K562 (cell line): ENCODE results near the gene ACAP3. TPM values are rescaled to one million over a fixed set of nuclear protein-coding genes. Genes with fewer than 3 reads are reported as not detected.

Experiments used
- BRF1 ChIP-seq: IDR thresholded peaks from 3 replicates; pipeline ENCODE4 v1.6.1; 2011; ENCODE audit warnings: borderline replicate concordance, mild to moderate bottlenecking; ENCODE audit not compliant: insufficient read length; ENCODE audit errors: extremely low read depth
- CBX1 ChIP-seq: sonication (generic); IDR thresholded peaks from 2 replicates; pipeline ENCODE4 v1.6.1; 2016; ENCODE audit warnings: antibody characterized with exemption, low read depth, mild to moderate bottlenecking
- EGR1 ChIP-seq: fragments of 450-650 bp; conservative IDR thresholded peaks from 2 replicates; pipeline ENCODE4 v1.6.1; 2017; ENCODE audit warnings: mild to moderate bottlenecking
- KLF1 ChIP-seq: fragments of 450-650 bp; IDR thresholded peaks from 2 replicates; pipeline ENCODE4 v1.6.1; 2016; ENCODE audit warnings: missing genetic modification characterization, missing compliant biosample characterization
- MTA3 ChIP-seq: fragments of 450-650 bp; formaldehyde crosslinking; IDR thresholded peaks from 2 replicates; pipeline ENCODE4 v1.6.1; 2017; ENCODE audit warnings: mild to moderate bottlenecking, borderline replicate concordance
- POLR2G ChIP-seq: fragments of 200-400 bp; formaldehyde crosslinking; IDR thresholded peaks from 2 replicates; pipeline ENCODE4 v1.6.1; 2017; ENCODE audit warnings: low read depth, mild to moderate bottlenecking, antibody characterized with exemption, low read length, moderate library complexity
- SAFB ChIP-seq: fragments of 200-400 bp; formaldehyde crosslinking; IDR thresholded peaks from 2 replicates; pipeline ENCODE4 v1.6.1; 2017; ENCODE audit warnings: low read depth, low read length, borderline replicate concordance
- SRSF9 ChIP-seq: fragments of 200-400 bp; formaldehyde crosslinking; IDR thresholded peaks from 2 replicates; pipeline ENCODE4 v1.6.1; 2017; ENCODE audit warnings: low read depth, low read length, borderline replicate concordance
- STAT5A ChIP-seq: IDR thresholded peaks from 2 replicates; pipeline ENCODE4 v1.6.1; 2012; ENCODE audit warnings: low read length, inconsistent platforms, borderline replicate concordance
- TBL1XR1 ChIP-seq, 2 experiments: IDR thresholded peaks; 2 replicates each; pipeline ENCODE4 v1.6.1; 2012; ENCODE audit warnings: improper control_type of control experiment in 2 of 2, low read length in 2 of 2, mild to moderate bottlenecking in 1 of 2
- YY1 ChIP-seq, 3 experiments: IDR thresholded peaks; 2 replicates each; pipeline ENCODE4 v1.6.1; 2011; ENCODE audit warnings: low read length in 2 of 3, mild to moderate bottlenecking in 2 of 3, moderate library complexity in 2 of 3, borderline replicate concordance in 1 of 3, control low read depth in 1 of 3, low read depth in 1 of 3; ENCODE audit not compliant: insufficient read depth in 3 of 3, insufficient replicate concordance in 2 of 3, control insufficient read depth in 1 of 3, insufficient read length in 1 of 3; ENCODE audit errors: extremely low read depth in 1 of 3
- ZNF263 ChIP-seq: sonication (generic); formaldehyde crosslinking; IDR thresholded peaks from 2 replicates; pipeline ENCODE4 v1.8.0; 2022; ENCODE audit warnings: mild to moderate bottlenecking, missing genetic modification reagents, borderline replicate concordance
- ZNF75A ChIP-seq: fragments of 450-650 bp; formaldehyde crosslinking; IDR thresholded peaks from 2 replicates; pipeline ENCODE4 v1.4.0; 2020; ENCODE audit warnings: mild to moderate bottlenecking
- polyA plus RNA-seq, 8 experiments: library from polyadenylated mRNA; depleted of rRNA in 4 of 8; stranded (reverse) in 5 of 8; unstranded in 3 of 8; fragments of >200 nt; fragmentation: Nextera tagmentation in 2 of 8; fragmentation: Illumina TruSeq in 1 of 8; extraction: Ambion mirVana in 2 of 8; extraction: Trizol in 1 of 8; gene quantifications; 2 replicates each; pipeline versions ENCODE4 v1.2.1 to v1.2.3, GENCODE V29; 2011 to 2014; ENCODE audit warnings: inconsistent platforms in 1 of 8, missing spikeins in 1 of 8
- total RNA-seq, 7 experiments: library from RNA; depleted of rRNA in 6 of 7; stranded (reverse); fragments of >200 nt in 6 of 7; fragmentation: Illumina TruSeq in 2 of 7; extraction: Trizol in 2 of 7; gene quantifications; 2 replicates each; pipeline versions ENCODE4 v1.2.1 to v1.2.3, GENCODE V29; 2011 to 2021; ENCODE audit warnings: low replicate concordance in 1 of 7
- TF ChIP-seq, protein P1 (sequence below): fragments of 250-450 bp; sonication (Bioruptor Pico); IDR thresholded peaks from 2 replicates; pipeline ENCODE4 v1.4.0; 2020; ENCODE audit warnings: mild to moderate bottlenecking, moderate library complexity
- TF ChIP-seq, protein P2 (sequence below), 2 experiments: IDR thresholded peaks; 2 replicates each; pipeline ENCODE4 v1.6.1; 2012; ENCODE audit warnings: improper control_type of control experiment in 2 of 2, low read depth in 2 of 2, low read length in 2 of 2, borderline replicate concordance in 1 of 2
- TF ChIP-seq, protein P3 (sequence below), 2 experiments: fragments of 250-450 bp in 1 of 2; fragments of 450-650 bp in 1 of 2; sonication (Bioruptor Pico) in 1 of 2; IDR thresholded peaks; 2 replicates each; pipeline versions ENCODE4 v1.6.1 to v1.8.0; 2016 to 2021; ENCODE audit warnings: mild to moderate bottlenecking in 2 of 2, moderate library complexity in 2 of 2, missing compliant biosample characterization in 1 of 2, missing genetic modification characterization in 1 of 2
- TF ChIP-seq, protein P4 (sequence below): sonication (generic); formaldehyde crosslinking; IDR thresholded peaks from 2 replicates; pipeline ENCODE4 v1.8.1; 2023; ENCODE audit warnings: mild to moderate bottlenecking, missing genetic modification reagents

ACAP3 gene
- total and polyA plus RNA-seq, 9 of the 15 experiments (the other 6 are each of a cell fraction or from before 2014, with no cell fraction given): 0.01 to 49.0 (median 12.0) TPM

- TF ChIP-seq YY1 (IDR thresholded peaks at IDR 0.05; ENCODE audit: borderline replicate concordance in 1 of 3, control insufficient read depth in 1 of 3, extremely low read depth in 1 of 3, insufficient read depth in 3 of 3, insufficient read length in 1 of 3, insufficient replicate concordance in 2 of 3, low read depth in 1 of 3, low read length in 2 of 3): peak in 1 of 3 experiments; percentile 58
- no peak for TF ChIP-seq CBX1
- no peak for TF ChIP-seq KLF1 (tag)
- no peak for TF ChIP-seq SRSF9
- TF ChIP-seq, protein P1, sequence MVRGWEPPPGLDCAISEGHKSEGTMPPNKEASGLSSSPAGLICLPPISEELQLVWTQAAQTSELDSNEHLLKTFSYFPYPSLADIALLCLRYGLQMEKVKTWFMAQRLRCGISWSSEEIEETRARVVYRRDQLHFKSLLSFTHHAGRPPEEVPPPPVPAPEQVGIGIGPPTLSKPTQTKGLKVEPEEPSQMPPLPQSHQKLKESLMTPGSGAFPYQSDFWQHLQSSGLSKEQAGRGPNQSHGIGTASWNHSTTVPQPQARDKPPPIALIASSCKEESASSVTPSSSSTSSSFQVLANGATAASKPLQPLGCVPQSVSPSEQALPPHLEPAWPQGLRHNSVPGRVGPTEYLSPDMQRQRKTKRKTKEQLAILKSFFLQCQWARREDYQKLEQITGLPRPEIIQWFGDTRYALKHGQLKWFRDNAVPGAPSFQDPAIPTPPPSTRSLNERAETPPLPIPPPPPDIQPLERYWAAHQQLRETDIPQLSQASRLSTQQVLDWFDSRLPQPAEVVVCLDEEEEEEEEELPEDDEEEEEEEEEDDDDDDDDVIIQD (CRISPR knock-in tag): no peak
- TF ChIP-seq, protein P2, sequence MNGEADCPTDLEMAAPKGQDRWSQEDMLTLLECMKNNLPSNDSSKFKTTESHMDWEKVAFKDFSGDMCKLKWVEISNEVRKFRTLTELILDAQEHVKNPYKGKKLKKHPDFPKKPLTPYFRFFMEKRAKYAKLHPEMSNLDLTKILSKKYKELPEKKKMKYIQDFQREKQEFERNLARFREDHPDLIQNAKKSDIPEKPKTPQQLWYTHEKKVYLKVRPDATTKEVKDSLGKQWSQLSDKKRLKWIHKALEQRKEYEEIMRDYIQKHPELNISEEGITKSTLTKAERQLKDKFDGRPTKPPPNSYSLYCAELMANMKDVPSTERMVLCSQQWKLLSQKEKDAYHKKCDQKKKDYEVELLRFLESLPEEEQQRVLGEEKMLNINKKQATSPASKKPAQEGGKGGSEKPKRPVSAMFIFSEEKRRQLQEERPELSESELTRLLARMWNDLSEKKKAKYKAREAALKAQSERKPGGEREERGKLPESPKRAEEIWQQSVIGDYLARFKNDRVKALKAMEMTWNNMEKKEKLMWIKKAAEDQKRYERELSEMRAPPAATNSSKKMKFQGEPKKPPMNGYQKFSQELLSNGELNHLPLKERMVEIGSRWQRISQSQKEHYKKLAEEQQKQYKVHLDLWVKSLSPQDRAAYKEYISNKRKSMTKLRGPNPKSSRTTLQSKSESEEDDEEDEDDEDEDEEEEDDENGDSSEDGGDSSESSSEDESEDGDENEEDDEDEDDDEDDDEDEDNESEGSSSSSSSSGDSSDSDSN (IDR thresholded peaks at IDR 0.05; ENCODE audit: borderline replicate concordance in 1 of 2, low read depth in 2 of 2, low read length in 2 of 2): no peak
- no peak for TF ChIP-seq BRF1
- TF ChIP-seq EGR1: 0 out of 2 replicates have a peak, but pooled peaks have one; percentile 13
- TF ChIP-seq SAFB: no peak
- peak; percentile 97 for TF ChIP-seq ZNF263 (CRISPR knock-in tag)
- no peak for TF ChIP-seq ZNF75A (CRISPR knock-in tag)
- TF ChIP-seq POLR2G: 0 out of 2 replicates have a peak, but pooled peaks have one; percentile 25
- TF ChIP-seq TBL1XR1 (IDR thresholded peaks at IDR 0.05; ENCODE audit: low read length in 2 of 2): no peak
- TF ChIP-seq, protein P3, sequence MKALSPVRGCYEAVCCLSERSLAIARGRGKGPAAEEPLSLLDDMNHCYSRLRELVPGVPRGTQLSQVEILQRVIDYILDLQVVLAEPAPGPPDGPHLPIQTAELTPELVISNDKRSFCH (CRISPR knock-in tag; IDR thresholded peaks at IDR 0.05): no peak
- TF ChIP-seq, protein P3 (tag; IDR thresholded peaks at IDR 0.05): no peak
- TF ChIP-seq, protein P4, sequence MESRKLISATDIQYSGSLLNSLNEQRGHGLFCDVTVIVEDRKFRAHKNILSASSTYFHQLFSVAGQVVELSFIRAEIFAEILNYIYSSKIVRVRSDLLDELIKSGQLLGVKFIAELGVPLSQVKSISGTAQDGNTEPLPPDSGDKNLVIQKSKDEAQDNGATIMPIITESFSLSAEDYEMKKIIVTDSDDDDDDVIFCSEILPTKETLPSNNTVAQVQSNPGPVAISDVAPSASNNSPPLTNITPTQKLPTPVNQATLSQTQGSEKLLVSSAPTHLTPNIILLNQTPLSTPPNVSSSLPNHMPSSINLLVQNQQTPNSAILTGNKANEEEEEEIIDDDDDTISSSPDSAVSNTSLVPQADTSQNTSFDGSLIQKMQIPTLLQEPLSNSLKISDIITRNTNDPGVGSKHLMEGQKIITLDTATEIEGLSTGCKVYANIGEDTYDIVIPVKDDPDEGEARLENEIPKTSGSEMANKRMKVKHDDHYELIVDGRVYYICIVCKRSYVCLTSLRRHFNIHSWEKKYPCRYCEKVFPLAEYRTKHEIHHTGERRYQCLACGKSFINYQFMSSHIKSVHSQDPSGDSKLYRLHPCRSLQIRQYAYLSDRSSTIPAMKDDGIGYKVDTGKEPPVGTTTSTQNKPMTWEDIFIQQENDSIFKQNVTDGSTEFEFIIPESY (CRISPR knock-in tag): peak; percentile 97
- TF ChIP-seq MTA3: no peak
- TF ChIP-seq STAT5A: no peak
These were observed 63.4 kb downstream of the ACAP3 start (continued) for GRCh38 chr1:1244192-1244811.
